Measurements from ENCODE around the gene MCTP1. TPM values are rescaled to one million over a fixed set of nuclear protein-coding genes. Genes with fewer than 3 reads are reported as not detected.
"Not testable (repeated sequence)": the region's sequence is repeated elsewhere in the genome, so short reads cannot be mapped to it uniquely, and the experiment has no call there.

Gene MCTP1
- total RNA-seq, 1 experiment from 2014 or later: 0.41 TPM

GRCh38 chr5:94828222-94828621 is 456.7 kb downstream of the MCTP1 start:
- not testable (repeated sequence) for DNase-seq; H3K36me3 ChIP-seq (ENCODE audit: insufficient read depth, low read length); H4K20me1 ChIP-seq (ENCODE audit: insufficient read depth, low read depth, low read length); H3K9me2 ChIP-seq (replicated peaks; ENCODE audit: insufficient read depth, low read length); H3K27ac ChIP-seq (ENCODE audit: low read length); H3K4me2 ChIP-seq (ENCODE audit: low read depth, low read length, poor library complexity, severe bottlenecking); H3K4me3 ChIP-seq (ENCODE audit: low read length); H3K9ac ChIP-seq (ENCODE audit: low read length); H3K79me2 ChIP-seq (ENCODE audit: low read length); H3K4me1 ChIP-seq (ENCODE audit: low read length); H3K27me3 ChIP-seq (ENCODE audit: low read length); H2AFZ ChIP-seq (ENCODE audit: low read length); H3K9me3 ChIP-seq (ENCODE audit: low read length)

GRCh38 chr5:94820488-94820887 is 464.4 kb downstream of the MCTP1 start:
- H2AFZ ChIP-seq (ENCODE audit: low read length): no peak overlapping the region
- no peak overlapping the region for H3K4me2 ChIP-seq (ENCODE audit: low read depth, low read length, poor library complexity, severe bottlenecking)
- H3K9me2 ChIP-seq (replicated peaks; ENCODE audit: insufficient read depth, low read length): no peaks in the 10 kb centered on the region
- H3K79me2 ChIP-seq (ENCODE audit: low read length): no peaks in the 10 kb centered on the region
- no peak overlapping the region for H3K4me3 ChIP-seq (ENCODE audit: low read length)
- no peaks in the 10 kb centered on the region for H4K20me1 ChIP-seq (ENCODE audit: insufficient read depth, low read depth, low read length)
- H3K36me3 ChIP-seq (ENCODE audit: insufficient read depth, low read length): no peaks in the 10 kb centered on the region
- no peak overlapping the region for H3K9ac ChIP-seq (ENCODE audit: low read length)
- no peaks in the 10 kb centered on the region for H3K9me3 ChIP-seq (ENCODE audit: low read length)
- no peak for DNase-seq
- H3K27me3 ChIP-seq (ENCODE audit: low read length): no peaks in the 10 kb centered on the region
- H3K27ac ChIP-seq (ENCODE audit: low read length): no peak overlapping the region
- no peaks in the 10 kb centered on the region for H3K4me1 ChIP-seq (ENCODE audit: low read length)

GRCh38 chr5:94818904-94819303 is 466.0 kb downstream of the MCTP1 start:
- H4K20me1 ChIP-seq (ENCODE audit: insufficient read depth, low read depth, low read length): no peaks in the 10 kb centered on the region
- H3K79me2 ChIP-seq (ENCODE audit: low read length): no peaks in the 10 kb centered on the region

GRCh38 chr5:94815313-94816039 is 469.4 kb downstream of the MCTP1 start:
- Histone ChIP-seq H3K4me2 (ENCODE audit: low read depth, low read length, poor library complexity, severe bottlenecking) (no peak overlapping the region), H3K9me2 (replicated peaks; ENCODE audit: insufficient read depth, low read length) (no peaks in the 10 kb centered on the region), H3K9me3 (ENCODE audit: low read length) (no peaks in the 10 kb centered on the region), H4K20me1 (ENCODE audit: insufficient read depth, low read depth, low read length) (no peaks in the 10 kb centered on the region), H3K27ac (ENCODE audit: low read length) (no peak overlapping the region), H3K27me3 (ENCODE audit: low read length) (no peaks in the 10 kb centered on the region), H2AFZ (ENCODE audit: low read length) (no peak overlapping the region), H3K4me1 (ENCODE audit: low read length) (no peaks in the 10 kb centered on the region), H3K9ac (ENCODE audit: low read length) (no peak overlapping the region), H3K36me3 (ENCODE audit: insufficient read depth, low read length) (no peaks in the 10 kb centered on the region), H3K4me3 (ENCODE audit: low read length) (no peak overlapping the region), H3K79me2 (ENCODE audit: low read length) (no peaks in the 10 kb centered on the region)
- no peak for DNase-seq

More at GRCh38 chr5:94818904-94819303, 466.0 kb downstream of the MCTP1 start:
- Histone ChIP-seq H3K4me1 (ENCODE audit: low read length) (no peaks in the 10 kb centered on the region), H3K9me3 (ENCODE audit: low read length) (no peaks in the 10 kb centered on the region), H3K36me3 (ENCODE audit: insufficient read depth, low read length) (no peaks in the 10 kb centered on the region), H3K9ac (ENCODE audit: low read length) (no peak overlapping the region), H3K4me3 (ENCODE audit: low read length) (no peak overlapping the region), H3K27ac (ENCODE audit: low read length) (no peak overlapping the region), H3K4me2 (ENCODE audit: low read depth, low read length, poor library complexity, severe bottlenecking) (no peak overlapping the region), H3K9me2 (replicated peaks; ENCODE audit: insufficient read depth, low read length) (no peaks in the 10 kb centered on the region), H2AFZ (ENCODE audit: low read length) (no peak overlapping the region), H3K27me3 (ENCODE audit: low read length) (no peaks in the 10 kb centered on the region)
- DNase-seq: no peak

- no peak overlapping the region for H3K4me2 ChIP-seq (ENCODE audit: low read depth, low read length, poor library complexity, severe bottlenecking)
- H3K36me3 ChIP-seq (ENCODE audit: insufficient read depth, low read length): no peaks in the 10 kb centered on the region
- H3K9me2 ChIP-seq (replicated peaks; ENCODE audit: insufficient read depth, low read length): no peaks in the 10 kb centered on the region
- no peak overlapping the region for H2AFZ ChIP-seq (ENCODE audit: low read length)
- H3K27ac ChIP-seq (ENCODE audit: low read length): no peak overlapping the region
- H3K27me3 ChIP-seq (ENCODE audit: low read length): no peaks in the 10 kb centered on the region
- no peaks in the 10 kb centered on the region for H3K9me3 ChIP-seq (ENCODE audit: low read length)
- no peaks in the 10 kb centered on the region for H3K79me2 ChIP-seq (ENCODE audit: low read length)
- H3K9ac ChIP-seq (ENCODE audit: low read length): no peak overlapping the region
- DNase-seq: no peak
- H3K4me1 ChIP-seq (ENCODE audit: low read length): no peaks in the 10 kb centered on the region
- H4K20me1 ChIP-seq (ENCODE audit: insufficient read depth, low read depth, low read length): no peaks in the 10 kb centered on the region
- H3K4me3 ChIP-seq (ENCODE audit: low read length): no peak overlapping the region
These were observed 472.7 kb downstream of the MCTP1 start for GRCh38 chr5:94812232-94812631.

- DNase-seq: no peak
- Histone ChIP-seq H3K4me1 (ENCODE audit: low read length) (no peaks in the 10 kb centered on the region), H3K4me3 (ENCODE audit: low read length) (no peak overlapping the region), H3K9ac (ENCODE audit: low read length) (no peak overlapping the region), H3K27ac (ENCODE audit: low read length) (no peak overlapping the region), H4K20me1 (ENCODE audit: insufficient read depth, low read depth, low read length) (no peaks in the 10 kb centered on the region), H3K9me2 (replicated peaks; ENCODE audit: insufficient read depth, low read length) (no peaks in the 10 kb centered on the region), H3K27me3 (ENCODE audit: low read length) (no peaks in the 10 kb centered on the region), H2AFZ (ENCODE audit: low read length) (no peak overlapping the region), H3K4me2 (ENCODE audit: low read depth, low read length, poor library complexity, severe bottlenecking) (no peak overlapping the region), H3K36me3 (ENCODE audit: insufficient read depth, low read length) (no peaks in the 10 kb centered on the region), H3K9me3 (ENCODE audit: low read length) (no peaks in the 10 kb centered on the region), H3K79me2 (ENCODE audit: low read length) (no peaks in the 10 kb centered on the region)
These were observed 473.6 kb downstream of the MCTP1 start for GRCh38 chr5:94811331-94811730.

GRCh38 chr5:94810877-94811276 is 474.0 kb downstream of the MCTP1 start:
- H3K4me2 ChIP-seq (ENCODE audit: low read depth, low read length, poor library complexity, severe bottlenecking): no peak overlapping the region
- H3K4me1 ChIP-seq (ENCODE audit: low read length): no peaks in the 10 kb centered on the region
- DNase-seq: no peak
- no peak overlapping the region for H2AFZ ChIP-seq (ENCODE audit: low read length)
- H3K27me3 ChIP-seq (ENCODE audit: low read length): no peaks in the 10 kb centered on the region
- H3K9me3 ChIP-seq (ENCODE audit: low read length): no peaks in the 10 kb centered on the region
- H3K9me2 ChIP-seq (replicated peaks; ENCODE audit: insufficient read depth, low read length): no peaks in the 10 kb centered on the region
- no peak overlapping the region for H3K4me3 ChIP-seq (ENCODE audit: low read length)
- H3K79me2 ChIP-seq (ENCODE audit: low read length): no peaks in the 10 kb centered on the region
- no peaks in the 10 kb centered on the region for H4K20me1 ChIP-seq (ENCODE audit: insufficient read depth, low read depth, low read length)
- H3K27ac ChIP-seq (ENCODE audit: low read length): no peak overlapping the region
- H3K36me3 ChIP-seq (ENCODE audit: insufficient read depth, low read length): no peaks in the 10 kb centered on the region
- no peak overlapping the region for H3K9ac ChIP-seq (ENCODE audit: low read length)

- Histone ChIP-seq H3K9me3 (ENCODE audit: low read length) (no peaks in the 10 kb centered on the region), H3K4me2 (ENCODE audit: low read depth, low read length, poor library complexity, severe bottlenecking) (no peak overlapping the region), H3K79me2 (ENCODE audit: low read length) (no peaks in the 10 kb centered on the region), H3K27me3 (ENCODE audit: low read length) (no peaks in the 10 kb centered on the region), H3K4me3 (ENCODE audit: low read length) (no peak overlapping the region), H3K9ac (ENCODE audit: low read length) (no peak overlapping the region), H3K36me3 (ENCODE audit: insufficient read depth, low read length) (no peaks in the 10 kb centered on the region), H3K9me2 (replicated peaks; ENCODE audit: insufficient read depth, low read length) (no peaks in the 10 kb centered on the region), H2AFZ (ENCODE audit: low read length) (no peak overlapping the region), H4K20me1 (ENCODE audit: insufficient read depth, low read depth, low read length) (no peaks in the 10 kb centered on the region), H3K4me1 (ENCODE audit: low read length) (no peaks in the 10 kb centered on the region), H3K27ac (ENCODE audit: low read length) (no peak overlapping the region)
- DNase-seq: no peak
These were observed 474.6 kb downstream of the MCTP1 start for GRCh38 chr5:94810281-94810680.

All from Karpas-422 (cell line).